HFFc6 (cell line): Measurements from ENCODE around the gene PDXP. TPM values are rescaled to one million over a fixed set of nuclear protein-coding genes. Genes with fewer than 3 reads are reported as not detected.

Source experiments
- DNase-seq: peaks from one replicate; pipeline ENCODE4 v3.0.0-alpha.2; 2018
- H3K27ac Mint-ChIP-seq: 2 replicates; pipeline ENCODE4 v1.8.0; 2020; ENCODE audit warnings: mild to moderate bottlenecking, mixed read lengths
- H3K27me3 Mint-ChIP-seq: 2 replicates; pipeline ENCODE4 v1.8.0; 2021; ENCODE audit warnings: mild to moderate bottlenecking, moderate library complexity, mixed read lengths; ENCODE audit not compliant: insufficient read depth
- H3K36me3 Mint-ChIP-seq: 2 replicates; pipeline ENCODE4 v1.8.0; 2021; ENCODE audit warnings: low read depth, mixed read lengths
- H3K4me1 Mint-ChIP-seq: 2 replicates; pipeline ENCODE4 v1.8.0; 2020; ENCODE audit warnings: low read depth, mixed read lengths
- H3K4me3 Mint-ChIP-seq: 2 replicates; pipeline ENCODE4 v1.8.0; 2020; ENCODE audit warnings: mild to moderate bottlenecking, moderate library complexity, mixed read lengths
- H3K9me3 Mint-ChIP-seq: 2 replicates; pipeline ENCODE4 v1.8.0; 2020; ENCODE audit warnings: mild to moderate bottlenecking, mixed read lengths
- CTCF ChIP-seq: fragments of 200-600 bp; sonication (generic); IDR thresholded peaks from 2 replicates; pipeline ENCODE4 v1.5.0; 2021; ENCODE audit warnings: antibody characterized with exemption, mild to moderate bottlenecking
- total RNA-seq, 6 experiments: library from RNA; stranded (reverse); fragmentation: NEBNext Ultra II Directional; extraction: Animal tissue kit (Norgen Biotek cat#: 25700); gene quantifications; 2 replicates in 1 of 6; 3 replicates in 5 of 6; pipeline ENCODE4 v1.2.3, GENCODE V29; 2021

Gene PDXP
- total RNA-seq, 6 experiments from 2014 or later, result 15.3 to 24.5 (median 18.4) TPM

GRCh38 chr22:37626144-37626543, 32.4 kb upstream of the PDXP start:
- Mint-ChIP-seq H3K27ac (no peak overlapping the region), H3K4me3 (no peak overlapping the region), H3K9me3 (no peaks in the 10 kb centered on the region), H3K27me3 (peaks cover 2% of the 10 kb centered on the region; the same call in 1 of the 2 replicates), H3K4me1 (peaks cover 5% of the 10 kb centered on the region), H3K36me3 (peaks cover 4% of the 10 kb centered on the region)
- no peak for DNase-seq
- no peak for TF ChIP-seq CTCF

- Mint-ChIP-seq H3K4me1 (peaks cover 5% of the 10 kb centered on the region), H3K27ac (no peak overlapping the region), H3K36me3 (peaks cover 4% of the 10 kb centered on the region), H3K9me3 (no peaks in the 10 kb centered on the region), H3K4me3 (no peak overlapping the region; the same call in 1 of the 2 replicates), H3K27me3 (peaks cover 2% of the 10 kb centered on the region; the same call in 1 of the 2 replicates)
- no peak for DNase-seq
- no peak for TF ChIP-seq CTCF
These were observed 31.9 kb upstream of the PDXP start for GRCh38 chr22:37626556-37627075.

- no peaks in the 10 kb centered on the region for H3K9me3 Mint-ChIP-seq
- H3K36me3 Mint-ChIP-seq, result peaks cover 4% of the 10 kb centered on the region
- no peak for TF ChIP-seq CTCF
- no peak for DNase-seq
- H3K4me3 Mint-ChIP-seq, result no peak overlapping the region; the same call in 1 of the 2 replicates
- H3K27ac Mint-ChIP-seq, result no peak overlapping the region; the same call in 1 of the 2 replicates
- peaks cover 4% of the 10 kb centered on the region; the same call in 1 of the 2 replicates for H3K27me3 Mint-ChIP-seq
- H3K4me1 Mint-ChIP-seq, result peaks cover 5% of the 10 kb centered on the region
These were observed 31.4 kb upstream of the PDXP start for GRCh38 chr22:37627121-37627520.

- no peaks in the 10 kb centered on the region for H3K9me3 Mint-ChIP-seq
- H3K4me3 Mint-ChIP-seq, result no peak overlapping the region
- no peak overlapping the region for H3K27ac Mint-ChIP-seq
- H3K27me3 Mint-ChIP-seq, result peaks cover 4% of the 10 kb centered on the region; the same call in 1 of the 2 replicates
- no peak for DNase-seq
- H3K36me3 Mint-ChIP-seq, result peaks cover 4% of the 10 kb centered on the region
- H3K4me1 Mint-ChIP-seq, result peaks cover 5% of the 10 kb centered on the region
- no peak for TF ChIP-seq CTCF
These were observed 31.0 kb upstream of the PDXP start for GRCh38 chr22:37627545-37627944.

GRCh38 chr22:37628830-37629229, 29.7 kb upstream of the PDXP start:
- no peak for DNase-seq
- H3K27me3 Mint-ChIP-seq, result peaks cover 4% of the 10 kb centered on the region; the same call in 1 of the 2 replicates
- peaks cover under 1% of the 10 kb centered on the region for H3K36me3 Mint-ChIP-seq
- TF ChIP-seq CTCF, result no peak
- H3K27ac Mint-ChIP-seq, result no peak overlapping the region
- no peaks in the 10 kb centered on the region for H3K9me3 Mint-ChIP-seq
- peaks cover 11% of the 10 kb centered on the region for H3K4me1 Mint-ChIP-seq
- no peak overlapping the region for H3K4me3 Mint-ChIP-seq
